Measurements from ENCODE around the gene BTBD18.

BTBD18 gene, protein sequence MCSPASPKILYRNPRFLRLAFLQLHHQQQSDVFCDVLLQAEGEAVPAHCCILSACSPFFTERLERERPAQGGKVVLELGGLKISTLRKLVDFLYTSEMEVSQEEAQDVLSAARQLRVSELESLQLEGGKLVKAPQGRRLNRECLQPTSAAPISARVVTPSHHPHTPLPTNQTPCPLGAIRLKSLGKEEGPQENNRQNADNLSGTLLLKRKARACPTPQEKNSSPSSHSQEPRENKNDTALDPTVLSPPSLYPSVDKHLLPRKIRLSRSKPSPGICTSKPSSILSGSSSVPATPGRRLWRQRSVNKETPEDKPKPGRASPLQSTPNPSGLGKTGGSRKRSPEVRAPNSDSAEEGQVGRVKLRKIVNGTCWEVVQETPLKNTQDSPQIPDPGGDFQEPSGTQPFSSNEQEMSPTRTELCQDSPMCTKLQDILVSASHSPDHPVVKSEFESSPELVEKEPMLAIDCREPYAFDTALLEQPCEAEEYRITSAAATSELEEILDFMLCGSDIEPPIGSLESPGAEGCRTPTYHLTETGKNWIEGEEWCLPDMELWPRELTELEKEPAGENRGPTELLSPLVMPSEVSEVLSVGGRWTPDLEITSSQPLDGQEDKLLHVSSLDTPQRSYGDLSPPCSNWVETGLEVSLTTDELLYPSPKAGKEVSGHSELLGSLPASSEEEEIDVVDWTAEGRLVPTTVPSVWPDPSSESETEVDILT

DNA sequence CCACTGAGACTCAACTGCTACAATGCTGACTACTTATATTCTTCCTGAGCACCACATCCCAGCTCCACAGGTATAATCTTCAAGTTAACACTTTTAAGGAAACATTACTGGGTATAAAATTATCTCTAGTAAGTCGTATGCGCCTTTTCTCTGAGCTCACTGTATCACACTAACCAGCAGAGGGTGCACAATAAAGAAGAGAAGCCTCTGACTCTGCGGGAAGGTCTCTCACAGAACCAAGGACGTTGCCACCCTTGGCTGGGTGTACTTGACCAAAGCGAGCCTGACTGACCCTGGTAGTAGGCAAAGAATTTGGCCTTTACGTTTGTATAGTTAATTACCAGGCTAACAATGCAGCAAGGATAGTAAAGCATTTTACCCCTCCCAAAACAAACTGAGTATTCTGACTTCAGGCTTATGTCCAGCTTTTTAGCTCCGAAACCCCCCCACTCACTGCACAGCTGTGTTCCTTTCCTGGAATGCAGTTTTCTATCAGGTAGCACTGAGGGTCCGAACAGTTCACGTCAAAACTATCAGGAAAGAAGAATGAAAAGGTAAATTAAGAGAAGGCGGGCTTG is at the start of gene BTBD18:
Gene BTBD18, minus strand, starts transcription at position 144 of the 578 bp plus-strand sequence. CDS start 631 bp downstream, outside the sequence.
- peak; percentile 76 for DNase-seq

DNA sequence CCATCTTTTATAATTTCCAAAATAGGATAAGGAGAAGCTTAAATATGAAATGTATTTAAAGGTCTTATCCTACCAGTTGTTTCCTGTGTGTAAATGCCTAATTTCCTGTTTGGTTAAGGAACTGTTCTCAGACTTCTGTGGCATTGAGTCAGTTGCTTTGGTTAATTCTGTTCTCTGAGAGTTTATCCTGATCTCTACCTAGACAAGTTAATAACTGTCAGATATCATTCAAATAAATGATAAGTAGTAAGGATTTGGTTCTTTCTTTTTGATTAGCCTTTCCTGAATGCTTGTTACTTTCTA is 49.5 kb upstream of the BTBD18 start:
- no peak for DNase-seq

DNA sequence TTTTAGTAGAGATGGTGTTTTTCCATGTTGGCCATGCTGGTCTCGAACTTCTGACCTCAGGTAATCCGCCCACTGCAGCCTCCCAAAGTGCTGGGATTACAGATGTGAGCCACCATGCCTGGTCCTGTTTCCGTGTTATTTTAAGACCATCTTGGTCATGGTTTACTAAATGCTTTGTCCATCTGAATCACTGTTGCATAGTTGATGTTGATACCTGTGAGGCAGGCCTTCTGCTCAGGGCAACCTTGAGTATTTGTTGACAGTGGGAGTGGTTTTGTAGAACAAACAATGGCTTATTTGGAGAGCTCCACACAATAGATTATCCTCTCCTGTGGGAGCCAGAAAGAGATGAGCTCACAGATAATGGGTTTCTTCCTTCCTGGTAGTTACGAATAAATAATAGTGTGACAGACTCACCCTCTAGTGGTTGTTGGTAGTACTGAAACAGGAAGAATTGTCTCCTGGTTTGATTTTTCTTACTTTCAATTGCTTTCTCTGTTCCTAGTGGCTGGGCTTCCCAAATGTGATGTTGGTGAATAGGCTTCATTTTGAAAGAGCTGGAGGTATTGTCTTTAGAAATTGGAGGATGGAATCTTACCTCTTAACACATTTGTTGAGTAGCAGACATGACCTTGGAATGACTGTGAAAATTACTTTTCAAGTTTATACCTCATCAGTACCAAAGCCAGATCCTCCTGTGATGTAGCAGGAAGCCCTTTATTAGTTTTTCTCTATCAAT is 49.0 kb upstream of the BTBD18 start:
- DNase-seq: peak; percentile 87

DNA sequence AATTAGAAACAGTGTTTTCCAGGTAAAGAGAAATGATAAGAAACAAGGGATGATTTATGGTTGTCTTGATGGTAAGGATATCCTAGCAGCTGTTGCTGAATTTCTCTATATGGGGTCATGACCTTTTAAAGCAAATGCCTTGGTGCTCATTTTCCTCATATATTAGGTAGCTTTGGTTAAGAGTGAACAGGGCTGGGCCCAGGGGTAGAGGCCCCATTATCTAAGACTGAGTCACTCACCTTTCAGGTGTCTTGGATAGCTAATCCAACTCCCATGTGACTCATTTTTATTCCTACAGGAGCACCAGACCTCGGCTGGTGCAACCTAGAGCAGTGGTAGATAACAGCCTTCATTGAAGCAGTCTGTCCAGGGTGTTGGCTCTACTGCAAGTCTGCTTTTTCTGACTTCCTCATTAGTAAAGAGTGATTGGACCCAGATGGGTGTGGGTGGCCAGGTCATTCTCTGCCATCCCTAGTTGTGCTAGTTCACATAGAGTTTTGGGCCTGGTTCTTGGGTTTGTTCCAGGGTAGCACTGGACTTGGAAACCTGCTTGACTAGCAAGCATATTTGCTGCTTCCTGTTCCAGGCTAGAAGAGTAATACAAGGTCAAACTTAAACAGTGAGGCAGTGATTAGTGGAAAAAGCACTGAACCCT is 47.4 kb upstream of the BTBD18 start:
- peak; percentile 78 for DNase-seq

DNA sequence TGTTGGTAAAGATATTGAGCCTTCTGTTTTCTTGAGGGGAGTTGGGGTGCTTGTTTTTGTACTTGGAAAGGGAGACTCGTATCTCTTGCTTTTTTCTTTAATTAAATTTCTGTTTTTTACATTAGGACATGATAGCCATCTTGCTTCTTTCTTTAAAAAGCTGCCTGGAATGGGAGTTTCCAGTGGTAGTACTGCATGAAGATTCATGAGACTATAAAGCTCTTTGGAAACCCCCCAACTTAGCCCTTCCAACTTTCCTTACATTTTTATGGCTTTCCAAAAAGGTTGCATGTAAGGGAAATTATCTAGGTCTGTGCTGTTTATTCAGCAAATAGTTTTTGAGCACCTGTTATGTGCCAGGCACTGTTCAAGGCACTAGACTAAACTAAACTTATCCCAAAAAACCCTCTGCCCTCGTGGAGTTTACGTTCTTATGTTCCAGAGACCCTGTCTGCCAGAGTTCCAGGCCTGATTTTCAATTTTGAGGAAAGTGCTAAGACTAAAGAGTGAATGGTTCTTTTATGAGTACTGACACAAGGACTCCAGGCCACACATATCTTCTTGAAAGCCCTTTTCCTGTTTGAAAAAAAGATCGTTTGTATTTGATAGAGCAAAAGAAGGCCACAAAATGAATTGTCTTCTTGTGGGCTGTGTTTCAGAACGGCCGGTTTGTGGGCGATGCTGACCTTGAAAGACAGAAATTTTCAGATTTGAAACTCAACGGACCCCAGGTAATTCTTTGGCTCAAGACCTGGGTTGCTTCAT is 41.9 kb upstream of the BTBD18 start:
- no peak for DNase-seq

DNA sequence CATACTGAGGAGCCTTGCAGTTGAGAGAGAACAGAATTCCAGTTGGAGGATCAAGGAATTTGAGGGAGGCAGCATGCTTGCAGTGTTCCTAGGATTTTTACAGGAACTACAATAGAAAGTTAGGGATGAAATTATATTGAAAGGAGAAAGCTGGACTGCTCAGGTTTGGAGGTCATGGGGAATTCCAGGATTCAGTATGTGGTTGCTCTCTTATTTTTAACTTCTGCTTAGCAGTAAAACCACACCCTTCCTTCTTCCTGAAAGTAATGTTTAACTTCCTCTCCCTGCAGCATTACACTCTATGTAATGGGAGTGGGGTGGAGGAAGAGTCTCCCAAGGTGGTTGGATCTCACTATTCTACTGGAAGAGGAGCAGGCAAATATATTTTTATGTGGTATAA is 41.3 kb upstream of the BTBD18 start:
- peak; percentile 81 for DNase-seq

DNA sequence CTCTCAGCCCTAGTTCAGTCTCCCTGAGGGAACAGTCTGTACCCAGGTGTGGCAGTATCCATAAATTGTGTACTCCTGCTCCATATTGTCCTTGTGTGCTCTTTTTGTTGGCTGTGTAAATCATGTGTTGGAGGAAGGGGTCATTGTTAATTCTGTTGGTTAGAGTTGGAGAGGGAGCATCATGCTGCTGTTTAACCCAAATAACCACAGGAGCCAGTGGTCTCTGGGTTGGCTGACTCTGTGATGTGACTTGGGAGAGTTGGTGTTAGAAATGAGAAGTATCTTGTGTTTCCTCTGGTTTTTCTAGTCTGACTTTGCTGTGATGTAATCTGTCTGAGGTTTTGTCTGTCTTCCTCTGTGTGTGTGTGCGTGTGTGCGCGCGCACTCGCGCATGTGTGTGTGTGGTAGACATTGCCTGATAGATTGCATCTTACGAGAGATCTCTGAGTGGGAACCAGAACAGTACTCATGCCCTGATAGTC is 40.5 kb upstream of the BTBD18 start:
- peak; percentile 96 for DNase-seq

DNA sequence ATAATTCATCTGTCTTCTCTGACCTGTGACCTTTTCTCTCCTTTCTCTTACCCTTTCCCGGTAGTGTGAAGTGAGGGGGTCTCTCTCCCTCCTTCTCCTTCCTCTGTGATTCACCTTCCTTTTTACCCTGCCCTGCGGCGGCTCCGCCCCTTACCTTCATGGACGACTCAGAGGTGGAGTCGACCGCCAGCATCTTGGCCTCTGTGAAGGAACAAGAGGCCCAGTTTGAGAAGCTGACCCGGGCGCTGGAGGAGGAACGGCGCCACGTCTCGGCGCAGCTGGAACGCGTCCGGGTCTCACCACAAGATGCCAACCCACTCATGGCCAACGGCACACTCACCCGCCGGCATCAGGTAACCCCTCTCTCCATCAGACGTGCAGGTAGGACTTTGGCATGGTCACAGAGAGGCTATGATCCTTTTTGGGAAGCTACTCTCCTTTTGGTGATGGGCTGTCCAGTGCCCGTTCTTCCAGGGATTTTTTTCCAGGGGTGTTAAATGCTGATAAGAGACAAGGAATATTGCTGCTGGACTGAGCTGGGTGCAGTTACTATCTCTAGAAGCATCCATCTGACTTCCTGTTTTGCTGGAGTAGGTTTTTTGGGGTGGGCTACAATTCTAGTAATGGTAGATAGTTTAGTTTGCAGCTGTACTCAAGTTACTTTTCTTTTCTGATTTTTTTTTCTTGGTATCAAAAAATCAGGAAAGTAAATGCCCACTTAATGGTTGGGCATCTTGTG is 39.9 kb upstream of the BTBD18 start:
- DNase-seq: peak; percentile 61

DNA sequence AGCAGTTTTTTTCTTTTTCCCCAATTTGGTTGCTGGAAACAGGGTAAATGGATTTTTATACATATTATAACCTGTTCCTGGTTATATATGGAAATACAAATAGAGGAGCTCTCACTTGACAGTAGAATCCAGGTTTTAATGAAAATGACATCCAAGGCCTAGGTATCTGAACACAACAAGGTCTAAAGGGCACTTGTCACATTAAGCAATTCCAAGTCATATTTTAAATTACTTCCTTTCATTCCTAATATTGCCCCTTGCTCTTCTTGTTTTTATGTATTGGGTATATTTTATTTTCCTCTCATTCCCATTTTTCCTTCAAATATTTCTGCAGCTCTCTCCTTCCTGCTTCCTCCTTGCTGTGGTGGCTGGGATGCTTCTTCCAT is 37.1 kb upstream of the BTBD18 start:
- no peak for DNase-seq

DNA sequence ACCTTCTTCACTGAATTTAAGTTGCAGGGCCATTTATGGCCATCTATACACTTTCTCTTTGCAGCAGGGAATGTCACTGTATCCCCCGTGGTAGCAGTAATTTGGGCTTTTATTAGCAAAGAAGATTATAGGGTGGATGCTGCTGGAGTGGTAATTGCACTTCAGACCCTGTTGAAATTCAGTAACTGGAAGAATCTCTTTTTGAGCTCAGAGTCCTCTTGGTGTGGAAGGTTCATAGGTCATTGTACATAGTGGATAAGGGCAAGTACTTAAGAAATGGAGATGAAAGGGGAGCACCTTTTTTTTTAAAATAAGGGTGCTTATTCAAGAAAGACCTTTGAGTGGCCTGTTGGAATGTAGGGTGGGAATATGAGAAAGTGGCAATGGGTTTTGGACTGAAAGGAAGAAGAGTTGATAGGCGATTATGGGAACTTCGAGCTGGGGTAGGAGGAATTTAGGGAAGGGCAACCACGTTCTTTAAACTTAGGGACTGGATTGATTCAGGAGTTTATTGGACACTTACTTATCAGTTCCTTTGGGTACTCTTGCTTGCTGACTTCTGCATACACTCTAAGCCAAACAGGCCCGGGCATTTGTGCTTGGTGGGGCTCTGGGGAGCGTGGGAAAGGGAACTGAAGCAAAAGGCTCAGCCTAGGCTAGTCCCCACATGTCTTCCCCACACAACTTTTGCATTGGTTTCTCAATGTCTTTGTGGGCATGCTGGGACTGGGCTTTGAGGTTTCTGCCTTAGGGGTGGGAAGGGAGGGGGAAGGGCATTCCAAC is 36.5 kb upstream of the BTBD18 start:
- peak; percentile 48 for DNase-seq

DNA sequence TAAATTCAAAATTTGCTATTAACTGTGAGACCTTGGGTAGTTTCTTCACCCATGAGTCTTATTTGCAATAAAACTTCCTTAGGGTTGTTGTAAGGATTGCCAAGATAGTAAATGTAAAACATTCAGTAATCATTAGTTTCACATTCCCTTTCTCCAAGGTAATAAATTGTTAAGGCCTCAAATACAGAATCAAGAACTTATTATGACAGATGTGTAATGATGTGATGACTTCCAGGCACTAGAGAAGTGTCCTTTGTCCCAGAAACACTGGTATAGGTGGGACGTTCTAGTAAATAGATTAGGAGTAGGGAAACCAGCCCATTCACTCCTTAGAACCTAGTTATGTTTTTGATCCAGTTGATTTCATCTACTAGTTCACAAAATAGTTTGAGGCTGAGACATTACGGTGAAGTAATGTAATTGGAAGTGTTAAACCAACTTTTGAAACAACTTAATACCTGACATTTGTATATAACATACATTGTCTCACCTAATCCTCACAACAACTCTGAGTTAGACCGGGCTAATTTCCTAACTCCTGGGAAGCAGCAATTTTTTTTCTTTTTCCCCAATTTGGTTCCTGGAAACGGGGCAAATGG is 35.5 kb upstream of the BTBD18 start:
- DNase-seq: no peak

DNA sequence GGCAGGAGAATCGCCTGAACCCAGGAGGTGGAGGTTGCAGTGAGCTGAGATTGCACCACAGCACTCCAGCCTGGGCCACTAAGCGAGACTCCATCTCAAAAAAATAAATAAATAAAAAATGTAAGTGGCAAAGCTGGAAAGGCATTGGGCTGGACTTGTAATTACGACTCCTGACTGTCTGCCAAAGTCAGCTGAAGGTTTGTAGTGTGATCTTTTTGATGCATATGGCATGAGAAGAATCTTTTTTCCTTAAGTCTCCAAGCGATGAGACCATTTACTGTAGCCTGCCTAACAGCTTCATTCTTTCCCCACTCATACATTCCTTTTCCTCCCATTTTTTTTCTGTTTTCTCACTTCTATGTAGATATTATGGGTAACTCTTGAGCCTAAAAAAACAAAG is 34.8 kb upstream of the BTBD18 start:
- DNase-seq: no peak

DNA sequence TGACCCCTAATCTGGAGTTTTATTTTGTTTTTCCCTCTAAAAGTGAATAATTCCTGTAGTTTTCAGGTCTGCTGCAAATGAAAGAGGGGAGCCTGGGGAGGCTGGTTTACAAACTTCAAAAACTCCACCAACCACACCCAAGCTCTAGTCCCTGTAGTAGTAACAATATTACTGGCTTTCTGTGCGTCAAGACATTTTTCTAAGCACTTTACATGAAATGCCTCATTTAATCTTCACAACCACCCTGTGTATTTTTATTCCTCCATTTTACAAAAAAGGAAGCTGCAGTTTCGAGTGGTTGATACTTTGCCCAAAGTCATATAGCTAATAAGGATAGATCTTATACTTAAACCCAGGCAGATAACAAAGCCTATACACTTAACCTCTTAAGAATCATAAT is 33.5 kb upstream of the BTBD18 start:
- no peak for DNase-seq

DNA sequence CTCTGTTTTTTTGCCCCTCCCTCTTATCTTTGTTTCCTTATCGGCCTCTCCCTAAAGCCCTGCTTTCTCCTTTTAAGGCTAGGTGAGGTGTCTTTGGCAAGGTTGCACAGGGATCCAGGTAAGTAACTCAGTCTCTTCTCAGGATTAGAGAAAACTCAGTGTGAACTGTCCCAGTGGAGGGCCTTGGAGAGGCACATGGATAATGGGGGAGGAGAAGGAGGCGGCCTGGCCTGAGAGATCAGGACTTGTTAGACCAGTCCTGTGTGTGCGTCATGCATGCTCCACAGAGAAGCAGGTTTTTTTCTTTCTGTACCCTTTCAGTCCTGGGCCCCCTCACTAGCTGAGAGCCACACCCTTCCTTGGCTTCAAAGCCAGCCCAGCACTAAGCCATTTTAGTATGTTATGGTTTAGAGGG is 29.9 kb upstream of the BTBD18 start:
- DNase-seq: no peak

DNA sequence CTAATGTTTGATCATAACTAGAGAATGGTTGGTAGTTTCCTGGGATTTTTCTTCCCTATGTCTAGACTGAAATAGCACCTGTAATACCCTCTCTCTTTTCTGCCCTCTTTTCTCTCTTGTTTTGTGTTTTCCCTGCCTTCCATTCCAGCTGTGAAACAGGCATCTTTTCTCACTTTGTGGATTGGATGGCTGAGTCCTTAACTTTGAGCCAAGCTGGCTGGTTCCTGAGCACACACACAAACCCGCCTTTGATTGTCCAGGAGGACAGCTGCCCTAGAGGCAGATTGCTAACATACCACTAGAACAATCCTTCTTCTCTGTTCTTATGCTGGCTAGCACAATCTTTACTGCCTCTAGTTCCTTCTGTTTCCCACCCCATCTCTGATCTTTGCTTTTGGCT is 27.7 kb upstream of the BTBD18 start:
- DNase-seq: no peak

DNA sequence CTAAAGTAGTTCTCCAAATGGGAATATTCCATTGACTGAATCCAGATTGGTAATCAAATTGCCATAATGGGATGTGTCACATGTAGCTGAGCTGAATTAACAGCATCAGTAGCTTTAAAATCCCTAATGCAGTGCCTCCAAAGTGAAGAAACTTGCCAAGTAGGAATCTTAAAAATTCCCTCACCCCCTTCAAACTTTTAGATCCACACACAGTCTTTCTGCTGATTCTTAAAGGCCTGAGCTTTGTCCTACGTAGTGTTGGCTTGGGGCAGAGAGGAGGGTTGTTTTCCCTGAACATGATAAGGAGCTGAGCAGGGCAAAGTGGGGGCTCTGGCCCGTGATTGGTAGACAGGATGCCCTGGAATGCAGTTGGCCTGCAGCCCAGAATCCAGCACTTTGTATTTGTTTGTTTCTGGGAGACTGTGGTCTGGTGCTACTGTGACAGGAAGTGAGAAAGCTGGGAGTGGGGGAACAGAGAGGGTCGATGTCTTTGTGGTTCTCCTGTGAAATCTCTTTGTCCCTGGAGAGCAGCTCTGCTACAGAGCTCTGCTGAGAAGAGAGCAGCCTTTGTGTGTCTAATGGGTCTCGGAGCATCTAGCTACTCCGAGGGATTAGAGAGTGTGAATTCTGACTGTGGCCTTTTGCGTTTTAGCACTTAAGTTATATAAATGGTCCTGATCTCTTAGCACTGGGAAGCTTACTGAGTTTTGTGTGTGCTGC is 26.9 kb upstream of the BTBD18 start:
- no peak for DNase-seq

DNA sequence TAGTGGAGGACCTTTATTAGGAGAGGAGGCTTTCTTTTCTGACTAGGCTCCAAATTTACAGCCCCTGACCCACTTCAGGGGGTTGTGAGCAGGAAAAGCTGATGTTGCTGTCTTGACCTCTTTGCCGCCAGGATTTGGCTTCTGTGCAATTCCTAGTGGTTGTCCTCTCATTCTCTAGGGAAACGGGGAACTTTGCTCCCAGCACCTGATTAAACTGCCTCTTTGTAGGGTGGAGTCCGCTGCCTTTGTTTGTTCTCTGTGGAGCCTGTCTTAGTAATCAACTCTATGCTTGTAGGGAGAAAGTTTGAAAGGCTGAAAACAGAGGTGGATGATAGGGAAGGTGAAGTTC is 26.3 kb upstream of the BTBD18 start:
- DNase-seq: no peak

DNA sequence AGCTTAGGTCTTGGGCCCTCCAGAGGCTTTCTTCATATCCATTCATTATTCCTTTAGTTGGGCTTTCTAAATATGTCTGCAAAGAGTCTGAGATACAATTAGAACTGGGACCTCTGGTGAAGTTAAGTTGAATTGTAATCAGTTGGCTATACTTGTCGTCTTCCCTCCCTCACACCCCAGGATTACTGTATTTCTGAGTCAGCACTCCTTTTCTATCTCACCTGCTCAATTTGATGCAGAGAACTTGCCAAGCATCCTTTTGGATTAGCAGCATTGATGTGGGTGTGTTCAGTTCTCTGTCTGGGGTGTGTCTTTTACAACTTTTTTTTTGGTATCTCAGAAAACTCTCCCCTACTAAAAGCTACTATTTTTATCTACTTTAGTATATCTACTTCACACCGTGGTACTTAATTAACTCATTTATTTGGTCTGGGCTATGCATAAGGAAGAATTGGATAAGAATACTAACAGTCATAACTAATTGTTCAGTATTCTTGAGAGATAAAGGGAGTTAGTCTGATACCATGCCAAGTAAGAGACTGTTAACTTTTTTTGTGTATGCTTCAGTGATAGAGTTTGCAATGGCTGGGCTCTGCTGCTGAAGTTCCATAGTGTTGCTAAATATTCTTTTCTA is 25.1 kb upstream of the BTBD18 start:
- DNase-seq: no peak

DNA sequence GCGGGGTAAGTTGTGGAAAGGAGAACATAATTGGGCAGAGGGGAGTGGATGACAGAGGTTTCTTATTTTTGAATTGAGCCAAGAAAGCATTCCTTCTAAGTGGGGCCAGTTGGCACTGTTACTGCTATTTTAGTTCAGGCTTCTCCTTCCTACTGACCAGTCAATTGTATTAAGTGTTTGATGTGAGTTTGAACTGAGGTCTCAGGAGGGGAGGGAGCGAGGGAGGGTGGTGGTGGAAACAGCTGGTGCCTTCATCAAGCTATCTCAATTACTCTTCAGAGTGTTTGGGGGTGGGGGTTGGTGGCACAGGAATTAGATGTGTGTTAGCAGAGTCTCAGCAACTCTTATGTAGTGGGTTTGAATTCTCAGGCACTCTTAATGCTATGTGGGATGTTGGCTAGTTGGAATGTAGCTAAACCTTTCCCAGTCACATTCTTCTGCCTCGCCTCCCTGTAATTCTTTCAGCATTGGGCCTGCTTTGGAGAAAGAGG is 24.5 kb upstream of the BTBD18 start:
- no peak for DNase-seq

Measured in OCI-M1 (cell line).